Measurements from ENCODE around the gene KSR1.

GRCh38 chr17:27576477-27577083 is 120.3 kb downstream of the KSR1 start:
- TF ChIP-seq CTCF (IDR thresholded peaks at IDR 0.05), result no peak
- TF ChIP-seq POLR2AphosphoS5 (IDR thresholded peaks at IDR 0.05; ENCODE audit: insufficient read depth in 1 of 2, low read depth in 1 of 2), result no peak

Measured in vagina (tissue), 2 donors.